Stimulated activated CD4-positive, alpha-beta T cell treated with anti-CD3 and anti-CD28 coated beads, TNF-alpha, amount 100 ng/mL, for 48 hours (primary cell): ENCODE results near the gene ATP5PF.
"Not testable (repeated sequence)": the region's sequence is repeated elsewhere in the genome, so short reads cannot be mapped to it uniquely, and the experiment has no call there.

ENCODE experiments used
- DNase-seq, 3 donors: peaks; one replicate each; pipeline ENCODE4 v3.0.0-alpha.2; 2020; ENCODE audit warnings: low read depth in 3 of 3

The ATP5PF gene

GRCh38 chr21:25722631-25723030 lies 12.1 kb downstream of the ATP5PF start:
- no peak for DNase-seq

DNA sequence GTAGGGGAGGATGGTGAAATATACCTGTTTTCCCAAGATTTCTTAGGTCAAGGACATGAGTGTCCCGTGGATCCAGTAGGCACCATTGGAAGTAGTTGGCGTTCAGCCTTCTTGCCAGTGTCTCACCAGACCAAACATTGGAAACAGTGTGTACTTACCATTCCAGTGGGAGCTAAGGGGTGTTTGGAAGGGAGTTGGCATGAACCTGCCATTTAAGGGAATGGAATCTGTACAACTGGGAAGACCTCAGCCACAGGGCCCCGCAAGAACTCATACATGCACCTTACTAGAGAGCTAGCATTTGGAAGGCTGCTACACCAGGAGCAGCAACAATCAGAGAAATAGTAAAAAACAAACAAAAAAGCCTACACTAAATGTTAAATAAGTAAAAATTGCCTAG lies 12.7 kb downstream of the ATP5PF start:
- DNase-seq: no peak

GRCh38 chr21:25717491-25718147 lies 17.1 kb downstream of the ATP5PF start:
- DNase-seq: no peak

DNA sequence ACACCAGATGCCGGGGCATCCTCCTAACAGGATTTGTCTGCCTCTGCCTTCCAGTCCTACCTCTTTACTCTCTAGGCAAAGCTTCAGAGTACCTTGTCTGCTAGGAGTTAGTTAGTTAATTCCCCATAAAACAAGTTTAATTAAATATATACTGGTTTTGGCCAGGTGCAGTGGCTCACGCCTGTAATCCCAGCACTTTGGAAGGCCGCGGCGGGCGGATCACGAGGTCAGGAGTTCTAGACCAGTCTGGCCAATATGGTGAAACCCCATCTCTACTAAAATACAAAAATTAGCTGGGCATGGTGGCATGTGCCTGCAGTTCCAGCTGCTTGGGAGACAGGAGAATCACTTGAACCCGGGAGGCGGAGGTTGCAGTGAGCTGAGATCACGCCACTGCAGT lies 20.6 kb downstream of the ATP5PF start:
- not testable (repeated sequence) for DNase-seq

GRCh38 chr21:25710550-25710949 lies 24.2 kb downstream of the ATP5PF start:
- DNase-seq: no peak

- no peak for DNase-seq
Measured at GRCh38 chr21:25709684-25710265, 24.9 kb downstream of the ATP5PF start.

DNA sequence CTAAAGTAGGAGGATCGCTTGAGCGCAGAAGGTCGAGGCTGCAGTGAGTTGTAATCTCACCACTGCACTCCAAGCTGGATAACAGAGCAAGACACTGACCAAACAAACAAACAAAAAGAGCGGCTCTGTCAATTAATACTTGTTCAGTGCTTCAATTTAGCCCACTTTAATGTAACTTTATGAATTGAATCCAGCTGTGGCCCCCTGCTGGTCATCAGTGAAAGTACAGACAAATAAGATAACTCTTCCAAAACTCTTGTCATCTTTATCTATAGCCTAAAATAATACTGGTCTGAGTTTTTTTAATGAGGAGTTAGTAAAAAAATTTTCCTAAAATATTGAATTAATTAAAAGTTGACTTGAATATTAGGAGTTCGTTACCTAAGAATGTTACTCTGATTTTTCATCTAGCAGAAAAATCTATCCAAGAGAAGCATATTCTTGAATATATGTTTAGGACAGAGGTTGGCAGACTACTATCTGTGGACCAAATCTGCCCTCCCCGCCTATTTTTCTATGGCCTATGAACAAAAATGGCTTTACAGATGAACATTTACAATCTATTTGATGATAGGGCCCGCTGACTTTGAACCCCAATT lies 26.1 kb downstream of the ATP5PF start:
- DNase-seq: peak; percentile 4 to 38 (median 26)

DNA sequence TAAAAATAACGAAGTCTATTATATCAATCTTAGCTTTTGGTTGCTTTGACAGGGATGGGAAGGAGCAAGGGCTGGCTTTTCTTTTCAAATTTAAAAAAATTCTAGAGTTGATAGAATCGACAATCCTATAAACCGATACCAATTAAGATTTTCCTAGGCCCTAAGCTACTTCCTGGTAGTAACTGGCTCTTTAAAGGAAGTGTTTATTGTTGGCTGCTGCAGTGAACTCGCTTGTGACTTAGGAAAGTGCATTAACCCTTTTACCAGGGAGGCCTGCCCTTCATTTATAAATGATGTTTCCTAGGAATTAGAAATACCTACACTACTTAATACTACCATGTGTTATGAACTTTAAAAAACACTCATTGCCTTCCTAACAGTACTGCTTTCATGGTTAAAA lies 33.2 kb downstream of the ATP5PF start:
- DNase-seq: no peak

DNA sequence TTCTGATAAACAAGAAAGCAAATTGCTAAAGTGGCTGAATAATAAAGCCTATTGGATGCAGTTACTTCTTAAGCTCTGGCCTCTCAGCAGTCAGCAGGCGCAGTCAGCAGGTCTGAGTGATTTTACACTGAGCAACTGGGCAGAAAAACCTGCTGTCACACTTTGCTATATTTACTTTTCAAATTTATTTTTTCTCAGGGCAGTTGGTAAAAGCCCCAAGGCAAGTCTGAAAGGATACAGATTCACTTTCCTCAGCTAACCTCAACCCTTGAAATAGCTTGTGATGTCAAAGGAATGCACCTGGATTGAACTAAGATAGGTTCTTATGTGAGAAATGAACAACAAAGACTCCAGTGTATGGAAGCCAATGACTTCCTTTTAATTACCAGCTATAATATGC lies 34.0 kb downstream of the ATP5PF start:
- no peak for DNase-seq

- DNase-seq: not testable (repeated sequence)
Measured at GRCh38 chr21:25695461-25695860, 39.2 kb downstream of the ATP5PF start.

DNA sequence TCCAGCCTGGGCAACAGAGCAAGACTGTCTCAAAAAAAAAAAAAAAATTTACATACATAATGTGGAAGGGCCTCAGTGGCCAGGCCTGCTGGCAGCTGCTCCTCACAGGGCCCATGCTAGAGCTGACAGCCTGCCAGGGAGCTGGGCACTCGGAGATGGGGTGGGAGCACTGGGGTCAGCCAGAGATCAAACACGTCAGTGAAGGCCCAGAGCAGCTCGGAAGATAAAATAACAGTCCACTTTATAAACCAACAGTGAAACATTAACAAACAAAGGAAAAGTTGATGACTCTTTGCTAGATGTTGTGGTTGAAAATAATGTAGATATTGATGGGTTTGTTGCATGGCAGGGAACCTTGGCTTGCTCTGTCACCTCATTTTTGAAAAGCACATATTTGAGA lies 42.7 kb downstream of the ATP5PF start:
- DNase-seq: no peak

DNA sequence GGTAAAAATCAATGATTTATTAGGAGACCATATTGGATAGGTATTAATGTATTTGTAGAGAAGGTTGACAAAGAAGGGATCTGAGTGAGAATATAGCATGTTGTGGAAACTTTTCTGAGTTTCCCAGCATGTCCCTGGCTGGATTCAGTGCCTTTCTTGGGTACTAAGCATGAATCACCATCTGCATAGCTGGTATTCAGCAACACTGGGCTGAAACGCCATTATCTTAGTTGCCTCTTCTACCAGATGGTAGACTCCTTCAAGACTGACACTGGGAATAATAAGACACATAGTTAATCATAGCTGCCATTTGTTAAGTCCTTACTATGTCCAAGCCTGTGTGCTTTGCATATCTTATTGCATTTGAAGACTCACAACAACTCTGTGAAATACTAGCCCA lies 45.5 kb downstream of the ATP5PF start:
- DNase-seq: no peak

DNA sequence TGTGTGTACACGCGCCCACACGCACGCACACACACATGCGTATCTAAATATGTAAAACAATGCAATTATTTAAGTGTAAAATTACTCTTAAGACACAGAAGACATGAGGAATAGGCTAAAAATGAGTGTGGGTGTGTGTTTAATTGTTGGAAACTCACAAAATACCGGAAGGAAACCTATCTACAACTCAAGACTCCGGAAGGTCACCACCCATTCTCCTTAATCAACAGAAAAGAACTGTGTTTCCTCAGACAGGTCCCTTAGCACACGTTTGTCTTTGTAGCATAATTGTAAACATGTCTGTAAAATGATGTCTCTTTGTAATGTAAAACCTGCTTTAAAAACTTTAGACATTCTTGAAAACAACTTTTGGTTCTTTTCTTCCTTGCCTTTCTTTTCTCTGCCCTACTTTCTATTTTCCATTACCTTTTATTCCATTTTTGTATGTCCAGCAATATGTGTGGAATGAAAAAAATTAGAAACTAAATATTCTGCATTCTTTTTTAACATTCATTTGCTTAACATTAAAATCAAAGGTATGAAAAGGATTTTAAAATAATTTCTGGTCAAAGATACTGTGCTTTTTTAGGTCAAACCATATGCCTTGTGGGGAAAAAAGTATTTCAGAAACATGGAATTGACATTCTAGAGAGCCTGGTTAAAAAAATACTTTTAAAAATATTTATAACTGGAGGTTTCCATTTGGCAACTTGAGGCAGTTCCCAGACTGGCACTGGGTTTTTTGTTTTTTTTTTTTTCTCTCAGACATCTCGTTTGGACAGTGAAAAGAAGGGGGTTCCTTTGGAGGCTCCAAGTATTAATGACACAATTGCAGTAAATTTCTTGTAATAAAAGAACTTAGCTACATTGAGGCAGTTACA lies 46.2 kb downstream of the ATP5PF start:
- DNase-seq: no peak

DNA sequence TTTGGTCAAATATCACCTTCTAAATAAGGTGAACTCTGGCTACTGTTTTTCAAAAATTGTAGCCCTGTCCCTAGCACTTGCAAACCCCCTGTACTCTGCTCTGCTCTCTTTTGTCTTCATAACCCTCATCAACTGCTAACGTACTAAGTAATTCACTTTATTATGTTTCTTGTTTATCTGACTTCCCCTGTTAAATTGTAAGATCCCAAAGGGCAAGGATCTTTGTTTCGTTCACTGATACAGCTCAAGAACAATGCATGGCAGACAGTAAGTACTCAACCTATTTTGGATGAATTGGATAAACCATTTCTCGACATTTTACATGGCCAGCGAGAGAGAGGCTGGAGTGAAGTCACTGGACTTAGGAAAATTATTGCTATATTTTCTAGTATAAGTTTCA lies 46.9 kb downstream of the ATP5PF start:
- DNase-seq: no peak

DNA sequence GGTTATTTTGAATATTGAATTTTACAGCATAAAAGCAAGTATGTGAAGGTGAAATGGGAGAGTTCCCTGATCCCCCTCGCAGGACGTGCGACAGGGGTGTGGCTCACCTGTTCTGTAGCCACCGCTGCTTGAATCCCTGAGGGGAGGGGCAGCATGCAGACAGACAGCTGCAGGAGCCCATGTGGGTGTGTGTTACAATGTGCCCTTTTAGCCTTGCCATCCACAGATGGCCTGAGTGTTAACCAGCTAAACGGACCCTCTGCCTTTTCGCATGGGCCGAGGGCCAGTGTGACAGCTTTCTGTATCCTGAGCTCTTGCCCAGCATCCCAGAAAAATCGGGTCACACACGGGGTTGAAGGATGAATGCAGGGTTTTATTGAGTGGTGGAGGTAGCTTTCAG lies 52.3 kb downstream of the ATP5PF start:
- no peak for DNase-seq

GRCh38 chr21:25676451-25676850 lies 58.3 kb downstream of the ATP5PF start:
- DNase-seq: no peak
